ENCODE results near the gene TRMT13.
A peak's percentile ranks its signal among the peaks of the same experiment; 100 is the strongest.
"Not testable (repeated sequence)": the region's sequence is repeated elsewhere in the genome, so short reads cannot be mapped to it uniquely, and the experiment has no call there.

The TRMT13 gene

GRCh38 chr1:100164216-100164615 lies 31.3 kb downstream of the TRMT13 start:
- DNase-seq = no peak

- no peak for DNase-seq
These were observed 31.7 kb downstream of the TRMT13 start for GRCh38 chr1:100164702-100165101.

GRCh38 chr1:100168051-100168450 lies 35.1 kb downstream of the TRMT13 start:
- no peak for DNase-seq

- DNase-seq = no peak
These were observed 44.5 kb downstream of the TRMT13 start for GRCh38 chr1:100177295-100178041.

GRCh38 chr1:100178091-100178490 lies 45.1 kb downstream of the TRMT13 start, which contains the start of gene LRRC39:
Gene LRRC39 (minus strand): TSS chr1:100178256. CDS start chr1:100168516, 9,740 bp downstream.
- no peak for DNase-seq

- no peak for DNase-seq
These were observed 50.4 kb downstream of the TRMT13 start for GRCh38 chr1:100183370-100183769.

GRCh38 chr1:100184536-100184935 lies 51.6 kb downstream of the TRMT13 start:
- no peak for DNase-seq

GRCh38 chr1:100187912-100188311 lies 54.9 kb downstream of the TRMT13 start:
- DNase-seq = no peak

GRCh38 chr1:100188617-100189016 lies 55.7 kb downstream of the TRMT13 start:
- DNase-seq = peak in 1 of 2 experiments; percentile 42

- no peak for DNase-seq
These were observed 65.6 kb downstream of the TRMT13 start for GRCh38 chr1:100198596-100198995.

GRCh38 chr1:100200060-100200459 lies 67.1 kb downstream of the TRMT13 start:
- not testable (repeated sequence) for DNase-seq
